HG03060 (cell line): ENCODE measurements around the gene LRRC40.
"Not testable (repeated sequence)": the region's sequence is repeated elsewhere in the genome, so short reads cannot be mapped to it uniquely, and the experiment has no call there.

Source experiments
- ATAC-seq: cut with Tn5 transposase; IDR thresholded peaks from one replicate; pipeline ENCODE4 v1.9.1; 2021; ENCODE audit warnings: low read depth, moderate number of reproducible peaks; ENCODE audit not compliant: unreplicated experiment

The LRRC40 gene

GRCh38 chr1:70204139-70204538 lies 1.2 kb downstream of the LRRC40 start:
- no peak for ATAC-seq

- no peak for ATAC-seq
These were observed 3.1 kb downstream of the LRRC40 start for GRCh38 chr1:70202173-70202758.

- no peak for ATAC-seq
These were observed 5.3 kb downstream of the LRRC40 start for GRCh38 chr1:70200065-70200464.

GRCh38 chr1:70196333-70196732 lies 9.0 kb downstream of the LRRC40 start:
- ATAC-seq: no peak

GRCh38 chr1:70195342-70195741 lies 10.0 kb downstream of the LRRC40 start:
- no peak for ATAC-seq

GRCh38 chr1:70194601-70195000 lies 10.8 kb downstream of the LRRC40 start:
- no peak for ATAC-seq

- ATAC-seq: not testable (repeated sequence)
These were observed 12.9 kb downstream of the LRRC40 start for GRCh38 chr1:70192446-70192845.

GRCh38 chr1:70190180-70190579 lies 15.2 kb downstream of the LRRC40 start:
- ATAC-seq: no peak

GRCh38 chr1:70188522-70188921 lies 16.9 kb downstream of the LRRC40 start:
- no peak for ATAC-seq

- ATAC-seq: not testable (repeated sequence)
These were observed 20.2 kb downstream of the LRRC40 start for GRCh38 chr1:70185181-70185580.

- no peak for ATAC-seq
These were observed 33.9 kb downstream of the LRRC40 start for GRCh38 chr1:70171512-70171911.

- no peak for ATAC-seq
These were observed 36.1 kb downstream of the LRRC40 start for GRCh38 chr1:70169018-70169839.

- no peak for ATAC-seq
These were observed 37.1 kb downstream of the LRRC40 start for GRCh38 chr1:70168283-70168682.

- no peak for ATAC-seq
These were observed 41.0 kb downstream of the LRRC40 start for GRCh38 chr1:70164350-70164749.

GRCh38 chr1:70156529-70157120 lies 48.8 kb downstream of the LRRC40 start:
- ATAC-seq: no peak

- no peak for ATAC-seq
These were observed 51.6 kb downstream of the LRRC40 start for GRCh38 chr1:70153739-70154138.

GRCh38 chr1:70150444-70150843 lies 54.9 kb downstream of the LRRC40 start:
- no peak for ATAC-seq

- ATAC-seq: no peak
These were observed 58.9 kb downstream of the LRRC40 start for GRCh38 chr1:70146488-70146887.

GRCh38 chr1:70143048-70143659 lies 62.2 kb downstream of the LRRC40 start:
- no peak for ATAC-seq

GRCh38 chr1:70142075-70142474 lies 63.3 kb downstream of the LRRC40 start:
- ATAC-seq: no peak

- no peak for ATAC-seq
These were observed 64.5 kb downstream of the LRRC40 start for GRCh38 chr1:70140894-70141293.
